Naive thymus-derived CD4-positive, alpha-beta T cell (primary cell): ENCODE data around the gene FSCB. TPM values are rescaled to one million over a fixed set of nuclear protein-coding genes. Genes with fewer than 3 reads are reported as not detected.

ENCODE experiments used
- ATAC-seq: fragments of 150-1000 bp; cut with Tn5 transposase; 2 replicates; pipeline ENCODE4 v1.10.0; 2021; ENCODE audit warnings: mild to moderate bottlenecking, moderate library complexity
- CTCF ChIA-PET: fragments of 350-600 bp; sonication (Branson Sonifier 250); formaldehyde crosslinking; loops from one replicate; lab custom pipeline; 2021; ENCODE audit warnings: antibody characterized with exemption; lab: Charles Lee
- POLR2A ChIA-PET: fragments of 350-600 bp; sonication (Branson Sonifier 250); formaldehyde crosslinking; loops from one replicate; lab custom pipeline; 2021; ENCODE audit warnings: antibody characterized with exemption, inconsistent platforms; lab: Charles Lee
- DNase-seq, 9 donors: peaks; one replicate each; pipeline versions ENCODE4 v3.0.0 to v3.0.0-alpha.2; 2020 to 2022; ENCODE audit warnings: mixed read lengths in 1 of 9
- H3K27ac ChIP-seq: one replicate; pipeline ENCODE4 v1.7.0; 2013; ENCODE audit warnings: mild to moderate bottlenecking, low read depth, low read length, moderate library complexity
- H3K27me3 ChIP-seq, 2 donors: one replicate each; pipeline ENCODE4 v1.7.0; 2013; ENCODE audit warnings: low read length in 2 of 2, mild to moderate bottlenecking in 2 of 2, moderate library complexity in 2 of 2; ENCODE audit not compliant: control insufficient read depth in 2 of 2, insufficient read depth in 2 of 2
- H3K36me3 ChIP-seq, 3 experiments: 1 replicate in 2 of 3; 2 replicates in 1 of 3; pipeline ENCODE4 v1.7.0; 2013; ENCODE audit warnings: low read length in 3 of 3, mild to moderate bottlenecking in 3 of 3, moderate library complexity in 1 of 3; ENCODE audit not compliant: insufficient read depth in 3 of 3, control insufficient read depth in 2 of 3
- H3K4me1 ChIP-seq, 2 donors: one replicate each; pipeline ENCODE4 v1.7.0; 2013; ENCODE audit warnings: low read length in 2 of 2, mild to moderate bottlenecking in 2 of 2, moderate library complexity in 1 of 2; ENCODE audit not compliant: control insufficient read depth in 2 of 2, insufficient read depth in 2 of 2
- H3K4me3 ChIP-seq: 2 replicates; pipeline ENCODE4 v1.7.0; 2013; ENCODE audit warnings: mild to moderate bottlenecking, low read length
- H3K9me3 ChIP-seq, 3 experiments: 1 replicate in 2 of 3; 2 replicates in 1 of 3; pipeline ENCODE4 v1.7.0; 2013; ENCODE audit warnings: low read length in 3 of 3; ENCODE audit not compliant: control insufficient read depth in 2 of 3
- H3K27ac Mint-ChIP-seq, 9 donors: one replicate each; pipeline ENCODE4 v1.8.0; 2020 to 2022; ENCODE audit warnings: mixed read lengths in 9 of 9, mild to moderate bottlenecking in 8 of 9, moderate library complexity in 5 of 9, inconsistent platforms in 2 of 9
- H3K27me3 Mint-ChIP-seq, 5 donors: one replicate each; pipeline ENCODE4 v1.8.0; 2021 to 2022; ENCODE audit warnings: mixed read lengths in 5 of 5, mild to moderate bottlenecking in 1 of 5
- H3K36me3 Mint-ChIP-seq, 5 donors: one replicate each; pipeline ENCODE4 v1.8.0; 2020 to 2022; ENCODE audit warnings: mixed read lengths in 5 of 5, mild to moderate bottlenecking in 3 of 5, inconsistent platforms in 1 of 5
- H3K4me1 Mint-ChIP-seq, 7 donors: one replicate each; pipeline ENCODE4 v1.8.0; 2020 to 2022; ENCODE audit warnings: mixed read lengths in 7 of 7, mild to moderate bottlenecking in 3 of 7, inconsistent platforms in 1 of 7
- H3K4me3 Mint-ChIP-seq, 10 donors: one replicate each; pipeline ENCODE4 v1.8.0; 2020 to 2022; ENCODE audit warnings: mild to moderate bottlenecking in 10 of 10, mixed read lengths in 10 of 10, moderate library complexity in 6 of 10, inconsistent platforms in 2 of 10
- H3K9me3 Mint-ChIP-seq, 11 donors: one replicate each; pipeline ENCODE4 v1.8.0; 2020 to 2022; ENCODE audit warnings: mixed read lengths in 11 of 11, mild to moderate bottlenecking in 4 of 11, inconsistent platforms in 1 of 11, moderate library complexity in 1 of 11
- intact Hi-C, 2 donors: fragments of 100-400 bp; cut with micrococcal nuclease; formaldehyde crosslinking; loops; one replicate each; pipeline ENCODE4 v1.15.1; 2023
- polyA plus RNA-seq, 2 donors: library from polyadenylated mRNA; unstranded; fragments of 300-500 nt; fragmentation: Illumina TruSeq; gene quantifications; one replicate each; pipeline ENCODE4 v1.2.3, GENCODE V29; 2021
- total RNA-seq, 6 experiments: library from RNA in 5 of 6; stranded (reverse) in 5 of 6; gene quantifications; 1 replicate in 5 of 6; 2 replicates in 1 of 6; pipeline ENCODE4 v1.2.3 and lab custom pipeline; 2021 to 2026

Gene FSCB
- total and polyA plus RNA-seq, 7 experiments from 2014 or later = not detected

DNA sequence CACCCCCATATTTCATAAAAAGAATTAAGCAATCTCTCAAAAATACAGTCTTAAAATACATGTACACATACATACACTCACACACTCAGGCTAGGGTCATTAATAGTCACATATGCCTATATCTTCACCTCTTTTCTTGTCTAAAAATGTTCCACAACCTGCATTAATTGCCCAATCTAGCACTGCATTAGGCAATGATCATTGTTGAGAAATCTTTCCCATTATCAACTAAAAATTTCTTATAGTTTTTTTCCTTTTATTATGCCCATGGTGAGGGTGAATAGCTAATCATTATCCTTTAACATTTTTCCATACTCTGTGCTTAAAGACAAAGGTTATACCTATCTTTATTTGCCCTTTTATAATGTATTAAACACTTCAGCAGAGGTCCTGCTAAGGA lies 38.3 kb downstream of the FSCB start:
- ChIA-PET CTCF (no interaction called here), POLR2A (no interaction called here)
- DNase-seq (no peak), ATAC-seq (no peak)
- intact Hi-C loops = no loop called here
- H3K4me3 Mint-ChIP-seq = no peak overlapping the region
- Histone ChIP-seq H3K4me3 (no peak overlapping the region), H3K4me1 (no peaks in the 10 kb centered on the region), H3K27me3 (no peaks in the 10 kb centered on the region), H3K9me3 (no peaks in the 10 kb centered on the region), H3K36me3 (no peaks in the 10 kb centered on the region), H3K27ac (no peak overlapping the region)
- H3K36me3 Mint-ChIP-seq = no peaks in the 10 kb centered on the region
- peaks cover 0 to 17% (median 3%) of the 10 kb centered on the region in 11 donors for H3K9me3 Mint-ChIP-seq
- no peak overlapping the region for H3K27ac Mint-ChIP-seq
- no peaks in the 10 kb centered on the region for H3K27me3 Mint-ChIP-seq
- H3K4me1 Mint-ChIP-seq = no peaks in the 10 kb centered on the region

DNA sequence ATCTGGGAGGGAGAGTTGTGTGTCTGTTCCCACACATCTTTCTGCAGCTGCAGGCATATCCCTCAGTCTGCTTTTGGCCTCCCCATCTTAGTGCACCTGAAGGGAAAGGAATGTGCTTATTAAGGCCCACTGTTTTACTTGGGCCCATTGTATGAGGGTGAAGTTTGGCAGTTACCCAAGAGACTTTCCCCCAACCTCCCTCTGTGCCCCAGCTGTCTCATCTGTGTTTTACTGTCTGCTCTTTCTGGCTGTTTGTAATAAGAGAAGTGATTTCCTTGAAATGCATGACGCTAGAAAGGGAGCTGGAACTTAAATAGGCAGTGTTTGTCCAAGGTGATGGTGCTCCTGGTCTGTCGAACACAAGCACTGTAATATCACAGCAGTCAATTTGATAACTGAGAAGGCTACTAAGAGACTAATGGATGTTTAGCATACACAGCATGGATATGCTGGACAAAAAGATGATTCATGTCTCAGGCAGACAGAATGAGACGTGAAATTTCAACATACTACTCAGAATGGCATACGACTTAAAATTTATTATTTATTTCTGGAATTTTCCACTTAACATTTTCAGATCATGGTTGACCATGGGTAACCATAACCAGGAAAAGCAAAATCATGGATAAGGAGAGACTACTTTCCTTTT lies 43.6 kb downstream of the FSCB start:
- ChIA-PET CTCF (no interaction called here), POLR2A (no interaction called here)
- H3K36me3 Mint-ChIP-seq = no peaks in the 10 kb centered on the region
- H3K27me3 Mint-ChIP-seq = no peaks in the 10 kb centered on the region
- Histone ChIP-seq H3K27me3 (no peaks in the 10 kb centered on the region), H3K36me3 (no peaks in the 10 kb centered on the region), H3K4me3 (no peak overlapping the region), H3K9me3 (no peaks in the 10 kb centered on the region), H3K4me1 (no peaks in the 10 kb centered on the region), H3K27ac (no peak overlapping the region)
- peaks cover 0 to 11% (median 5%) of the 10 kb centered on the region in 11 donors for H3K9me3 Mint-ChIP-seq
- no peak for ATAC-seq
- intact Hi-C loops = no loop called here
- no peak overlapping the region for H3K4me3 Mint-ChIP-seq
- DNase-seq = no peak
- no peak overlapping the region for H3K27ac Mint-ChIP-seq
- no peaks in the 10 kb centered on the region for H3K4me1 Mint-ChIP-seq

DNA sequence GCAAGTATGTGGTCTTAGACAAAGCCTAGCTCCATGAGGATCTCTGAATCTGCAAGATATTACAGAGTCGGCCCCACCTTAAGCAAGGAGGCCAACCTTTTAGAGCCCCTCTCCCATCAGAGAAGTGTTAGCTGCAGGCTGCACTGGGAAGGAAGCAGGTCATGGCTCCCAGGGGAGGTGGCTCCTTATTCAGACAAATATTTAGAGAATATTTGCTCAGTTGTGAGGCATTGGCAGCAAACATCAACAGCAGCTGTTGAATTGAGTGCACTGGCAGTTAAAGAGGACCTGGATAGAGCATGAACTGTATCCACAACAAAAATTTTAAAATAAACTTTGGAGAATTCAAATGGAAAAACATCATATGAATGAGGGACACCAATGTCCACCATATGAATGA lies 44.7 kb downstream of the FSCB start:
- Histone ChIP-seq H3K27me3 (no peaks in the 10 kb centered on the region), H3K36me3 (no peaks in the 10 kb centered on the region), H3K27ac (no peak overlapping the region), H3K4me3 (no peak overlapping the region), H3K9me3 (no peaks in the 10 kb centered on the region), H3K4me1 (no peaks in the 10 kb centered on the region)
- intact Hi-C loops = no loop called here
- ATAC-seq (no peak), DNase-seq (no peak)
- no peak overlapping the region for H3K27ac Mint-ChIP-seq
- POLR2A ChIA-PET = no interaction called here
- no peak overlapping the region for H3K4me3 Mint-ChIP-seq
- H3K4me1 Mint-ChIP-seq = no peaks in the 10 kb centered on the region
- H3K9me3 Mint-ChIP-seq = peaks cover 0 to 16% (median 4%) of the 10 kb centered on the region in 11 donors
- no peaks in the 10 kb centered on the region for H3K36me3 Mint-ChIP-seq
- H3K27me3 Mint-ChIP-seq = no peaks in the 10 kb centered on the region
- CTCF ChIA-PET = no interaction called here

DNA sequence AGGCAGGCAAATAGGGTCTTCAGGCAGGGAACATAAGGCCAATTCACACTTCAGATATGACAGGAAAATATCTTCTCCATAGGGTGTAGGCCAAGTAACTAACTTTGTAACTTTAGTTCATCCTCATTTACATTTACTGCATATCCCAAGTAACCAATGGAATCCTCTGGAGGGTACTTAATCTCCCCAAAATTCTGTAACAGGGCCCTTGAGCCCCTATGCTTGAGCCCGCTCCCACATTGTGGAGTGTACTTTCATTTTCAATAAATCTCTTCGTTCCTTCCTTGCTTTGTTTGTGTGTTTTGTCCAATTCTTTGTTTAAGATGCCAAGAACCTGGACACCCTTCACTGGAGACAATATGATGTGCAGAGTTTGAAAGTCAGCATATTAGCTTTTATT lies 45.3 kb downstream of the FSCB start:
- H3K36me3 ChIP-seq = no peaks in the 10 kb centered on the region
- no peaks in the 10 kb centered on the region for H3K27me3 ChIP-seq
- no peaks in the 10 kb centered on the region for H3K4me1 ChIP-seq
- H3K36me3 Mint-ChIP-seq = no peaks in the 10 kb centered on the region
- H3K4me3 Mint-ChIP-seq = no peak overlapping the region
- no peak overlapping the region for H3K27ac ChIP-seq
- no peak for ATAC-seq
- H3K4me3 ChIP-seq = no peak overlapping the region
- no peak for DNase-seq
- POLR2A ChIA-PET = no interaction called here
- CTCF ChIA-PET = no interaction called here
- no peaks in the 10 kb centered on the region for H3K4me1 Mint-ChIP-seq
- intact Hi-C loops = no loop called here
- H3K9me3 Mint-ChIP-seq = peaks cover 0 to 21% (median 4%) of the 10 kb centered on the region in 11 donors
- H3K27me3 Mint-ChIP-seq = no peaks in the 10 kb centered on the region
- no peaks in the 10 kb centered on the region for H3K9me3 ChIP-seq
- no peak overlapping the region for H3K27ac Mint-ChIP-seq
